GM19193 (cell line): Measurements from ENCODE around the gene CHRNA4.

ENCODE experiments used
- POLR2A ChIP-seq: IDR thresholded peaks from 4 replicates; pipeline ENCODE4 v1.6.1; 2011; ENCODE audit not compliant: insufficient read depth, insufficient read length; ENCODE audit errors: extremely low read depth

The CHRNA4 gene

GRCh38 chr20:63352811-63353221, 8.3 kb downstream of the CHRNA4 start:
- no peak for TF ChIP-seq POLR2A

DNA sequence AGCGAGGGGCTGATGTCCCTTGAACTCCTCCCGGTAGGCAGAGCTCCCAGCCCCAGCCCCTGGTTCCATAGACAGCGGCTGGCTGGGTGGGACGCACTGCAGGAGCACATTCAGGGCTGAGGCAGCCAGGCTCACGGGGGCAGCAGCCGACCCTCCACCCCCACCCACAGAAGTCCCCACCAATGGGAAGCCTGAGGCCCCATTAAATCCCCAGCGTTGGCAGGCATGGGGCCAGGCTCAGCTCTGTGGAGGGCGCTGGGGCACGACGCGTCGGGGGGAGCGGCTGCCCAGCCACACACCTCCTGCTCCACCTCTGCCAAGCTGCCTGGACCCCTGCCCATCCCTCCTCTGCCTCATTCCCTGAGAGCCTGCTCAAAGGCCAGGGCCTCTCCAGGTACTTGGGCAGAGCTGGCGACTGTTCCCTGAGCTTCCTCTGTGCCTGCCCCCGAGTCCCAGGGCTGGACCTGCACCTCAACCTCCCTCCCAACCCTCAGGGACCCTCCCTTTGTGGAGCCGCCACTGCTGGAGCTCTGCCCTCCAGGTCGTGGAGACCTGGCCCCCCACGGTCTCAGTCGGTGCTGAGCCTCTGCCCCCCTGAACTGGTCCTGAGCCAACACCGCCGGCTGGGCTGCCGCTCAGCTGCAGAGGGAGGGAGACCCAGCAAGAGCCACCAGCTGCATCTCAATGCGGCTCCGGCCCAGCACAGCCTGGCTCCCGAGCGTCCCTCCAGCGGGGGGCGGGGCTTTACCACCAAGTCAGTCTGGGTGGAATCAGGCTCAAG, 9.1 kb downstream of the CHRNA4 start:
- TF ChIP-seq POLR2A = no peak

DNA sequence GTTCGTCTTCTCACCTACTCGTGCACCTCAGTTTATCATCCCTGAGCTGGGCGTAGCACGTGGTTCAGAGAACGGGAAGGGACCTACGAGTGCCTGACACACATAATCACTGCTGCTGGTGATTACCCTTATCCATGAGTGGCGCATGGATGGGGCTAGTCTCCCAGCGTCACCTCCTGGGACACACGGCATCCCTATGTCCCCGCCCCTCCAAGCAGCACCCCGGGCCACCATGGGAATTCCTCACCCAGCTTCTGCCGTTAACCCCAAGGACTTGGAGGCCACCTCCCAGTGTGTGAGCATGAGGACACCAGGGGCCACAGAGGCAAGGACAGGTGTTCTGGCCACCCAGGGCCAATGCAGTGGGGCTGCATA, 9.8 kb downstream of the CHRNA4 start:
- no peak for TF ChIP-seq POLR2A

DNA sequence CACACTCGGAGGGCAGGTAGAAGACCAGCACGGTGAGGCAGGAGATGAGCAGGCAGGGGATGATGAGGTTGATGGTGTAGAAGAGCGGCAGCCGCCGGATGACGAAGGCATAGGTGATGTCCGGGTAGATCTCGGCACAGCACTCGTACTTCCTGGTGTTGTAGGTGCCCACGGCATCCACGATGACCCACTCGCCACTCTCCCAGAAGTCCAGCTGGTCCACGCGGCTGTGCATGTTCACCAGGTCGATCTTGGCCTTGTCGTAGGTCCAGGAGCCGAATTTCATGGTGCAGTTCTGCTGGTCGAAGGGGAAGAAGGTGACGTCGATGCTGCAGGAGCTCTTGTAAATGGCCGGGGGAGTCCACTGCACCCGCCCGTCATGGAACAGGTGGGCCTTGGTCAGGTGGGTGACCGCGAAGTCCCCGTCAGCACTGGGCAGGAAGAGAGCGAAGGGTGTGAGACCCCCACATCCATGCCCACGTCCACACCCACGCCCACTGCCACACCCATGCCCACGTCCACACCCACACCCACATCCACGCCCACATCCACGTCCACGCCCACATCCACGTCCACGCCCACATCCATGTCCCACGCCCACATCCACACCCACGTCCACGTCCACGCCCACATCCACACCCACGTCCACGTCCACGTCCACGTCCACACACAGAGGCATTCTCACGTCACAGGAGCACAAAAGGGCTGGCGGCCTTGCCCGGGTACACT, 10.4 kb downstream of the CHRNA4 start:
- no peak for TF ChIP-seq POLR2A

DNA sequence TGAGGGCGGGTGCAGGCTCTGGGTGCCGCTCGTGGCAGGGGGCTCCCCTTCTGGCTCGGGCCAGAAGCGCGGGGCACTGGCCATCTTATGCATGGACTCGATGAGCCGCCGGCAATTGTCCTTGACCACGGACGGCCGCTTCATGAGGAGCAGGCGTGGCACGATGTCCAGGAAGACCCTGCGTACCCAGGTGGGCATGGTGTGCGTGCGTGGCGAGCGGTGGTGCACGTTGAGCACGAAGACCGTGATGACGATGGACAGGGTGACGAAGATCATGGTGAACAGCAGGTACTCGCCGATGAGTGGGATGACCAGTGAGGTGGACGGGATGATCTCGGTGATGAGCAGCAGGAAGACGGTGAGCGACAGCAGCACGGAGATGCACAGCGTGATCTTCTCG, 11.0 kb downstream of the CHRNA4 start:
- TF ChIP-seq POLR2A = no peak

DNA sequence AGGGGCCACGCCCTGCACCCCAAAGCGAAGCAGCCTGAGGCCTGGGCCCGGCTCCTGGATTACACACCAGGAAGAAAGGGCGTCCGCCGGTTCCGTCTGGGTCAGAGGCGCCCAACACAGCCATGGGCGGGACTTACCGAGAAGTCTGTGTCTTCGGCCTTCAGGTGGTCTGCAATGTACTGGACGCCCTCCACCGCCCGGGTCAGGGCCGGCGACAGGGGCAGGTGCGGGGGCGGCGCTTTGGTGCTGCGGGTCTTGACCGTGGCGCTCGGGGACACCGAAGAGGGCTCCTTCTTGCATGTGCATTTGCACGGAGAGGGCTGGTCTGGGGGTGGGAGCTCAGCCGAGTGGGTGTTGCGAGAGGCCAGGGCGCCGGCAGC, 11.6 kb downstream of the CHRNA4 start:
- TF ChIP-seq POLR2A = no peak

- TF ChIP-seq POLR2A = no peak
Observed at GRCh38 chr20:63348828-63349515, 12.2 kb downstream of the CHRNA4 start.

DNA sequence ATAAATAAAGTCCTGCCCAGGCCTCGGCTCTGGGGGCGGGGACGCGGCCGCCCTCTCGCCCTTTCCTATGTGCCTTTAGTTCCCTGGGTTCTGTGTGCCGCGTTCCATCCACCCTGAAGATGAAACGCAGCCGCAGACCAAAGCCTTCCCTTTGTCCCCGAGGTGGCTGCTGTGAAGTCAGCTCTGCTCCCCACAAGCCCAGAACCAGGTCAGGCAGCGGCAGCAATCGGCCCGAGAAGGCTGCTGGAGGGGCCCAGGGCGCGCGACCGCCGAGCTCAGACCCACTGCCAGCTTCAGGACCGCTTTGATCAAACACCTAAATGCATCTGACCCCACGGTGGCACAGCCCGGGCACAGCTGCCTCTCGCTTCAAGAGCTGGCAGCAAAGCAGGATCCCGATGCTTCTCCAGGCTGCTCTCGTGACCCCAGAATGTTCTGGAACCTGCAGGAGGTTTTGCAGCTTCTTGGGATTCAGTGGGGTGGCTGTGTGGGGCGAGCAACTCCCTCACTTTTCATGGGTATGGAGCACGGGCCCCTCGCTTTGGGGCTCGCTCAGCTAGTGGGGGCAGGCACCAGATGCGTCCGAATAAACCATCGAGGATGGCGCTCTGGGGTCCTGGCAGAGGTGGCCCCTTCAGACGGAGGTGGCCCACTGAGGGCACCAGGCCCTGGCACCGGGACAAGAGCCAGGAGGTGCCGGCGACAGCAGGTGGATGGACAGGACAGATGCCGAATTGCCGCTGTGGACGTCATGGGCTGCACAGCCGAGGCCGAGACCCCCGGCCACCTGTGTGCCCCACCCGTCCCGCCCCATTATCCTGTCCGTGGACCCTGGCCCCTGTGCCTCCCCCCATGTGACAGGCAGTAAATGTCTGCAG, 13.0 kb downstream of the CHRNA4 start:
- no peak for TF ChIP-seq POLR2A

DNA sequence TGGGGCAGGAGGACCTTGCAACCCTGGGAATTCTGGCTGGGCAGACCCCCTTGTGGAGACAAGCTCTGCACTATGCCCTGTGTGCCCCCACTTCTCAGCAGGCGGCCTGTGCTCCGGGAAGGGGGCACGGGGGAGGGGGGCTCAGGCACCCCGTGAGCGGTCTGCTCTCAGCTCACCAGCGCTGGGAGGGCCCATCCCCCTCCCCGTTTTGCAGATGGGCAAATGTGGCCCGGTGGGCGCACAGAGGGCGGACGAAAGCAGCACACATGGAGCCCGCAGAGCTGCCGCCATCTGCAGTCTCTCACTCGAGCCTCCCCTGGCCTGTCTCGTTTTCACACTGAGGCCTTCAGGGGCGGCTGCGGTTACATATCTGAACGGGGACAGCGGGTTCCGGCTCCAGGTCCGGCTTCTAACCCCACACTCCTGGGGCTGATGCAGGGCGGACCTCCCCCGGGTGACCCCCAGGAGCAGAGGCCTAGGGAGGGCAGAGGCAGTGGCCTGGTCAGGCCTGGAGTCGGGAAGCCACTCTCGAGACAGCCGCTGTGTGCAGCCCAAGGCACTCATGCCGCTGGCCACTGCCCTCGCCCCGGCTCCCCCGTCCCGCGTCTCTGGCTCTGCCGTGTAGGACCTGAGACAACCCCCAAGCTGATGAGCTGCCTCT, 13.9 kb downstream of the CHRNA4 start:
- no peak for TF ChIP-seq POLR2A

- no peak for TF ChIP-seq POLR2A
Observed at GRCh38 chr20:63346131-63347080, 14.7 kb downstream of the CHRNA4 start.

DNA sequence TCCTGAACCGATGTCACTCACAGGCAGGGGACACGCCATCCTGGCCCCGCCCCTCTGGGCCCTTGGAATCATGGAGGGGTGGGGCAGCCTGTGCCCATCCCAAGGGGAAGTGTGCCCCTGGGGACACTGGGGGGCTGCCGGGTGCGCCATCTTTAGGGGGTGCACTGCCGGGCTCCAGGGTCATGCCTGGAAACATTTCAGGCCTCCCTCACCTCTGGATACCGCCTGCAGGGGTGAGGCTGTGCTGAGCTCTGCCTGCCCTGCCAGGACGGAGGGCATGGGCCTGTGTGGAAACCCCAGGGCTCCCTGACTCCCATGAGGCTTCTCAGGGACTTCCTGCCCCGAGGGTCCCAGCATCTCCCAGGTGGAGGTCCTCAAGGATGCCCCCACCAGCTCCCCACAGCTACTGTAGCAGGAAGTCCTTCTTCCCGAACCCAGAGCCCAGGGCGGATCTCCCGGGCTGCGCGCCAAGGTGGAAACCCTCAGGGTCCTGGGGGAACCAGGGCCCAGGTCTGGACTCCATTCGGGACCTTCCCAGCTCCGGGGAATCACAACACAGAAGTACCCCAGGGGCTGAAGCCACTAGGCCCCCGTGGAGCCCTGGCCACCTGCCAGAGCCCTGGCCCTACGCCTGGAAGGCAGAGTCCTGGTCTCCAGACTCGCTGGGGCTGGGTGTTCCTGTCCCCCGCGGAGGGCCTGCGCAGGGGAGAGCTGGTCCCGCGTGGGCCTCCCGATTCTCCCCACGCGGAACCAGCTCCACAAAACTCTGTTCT, 15.6 kb downstream of the CHRNA4 start:
- no peak for TF ChIP-seq POLR2A

GRCh38 chr20:63344616-63345327, 16.4 kb downstream of the CHRNA4 start:
- TF ChIP-seq POLR2A = no peak
